Measurements from ENCODE around the gene ROR2.
"Not testable (repeated sequence)": the region's sequence is repeated elsewhere in the genome, so short reads cannot be mapped to it uniquely, and the experiment has no call there.

ROR2 gene

DNA sequence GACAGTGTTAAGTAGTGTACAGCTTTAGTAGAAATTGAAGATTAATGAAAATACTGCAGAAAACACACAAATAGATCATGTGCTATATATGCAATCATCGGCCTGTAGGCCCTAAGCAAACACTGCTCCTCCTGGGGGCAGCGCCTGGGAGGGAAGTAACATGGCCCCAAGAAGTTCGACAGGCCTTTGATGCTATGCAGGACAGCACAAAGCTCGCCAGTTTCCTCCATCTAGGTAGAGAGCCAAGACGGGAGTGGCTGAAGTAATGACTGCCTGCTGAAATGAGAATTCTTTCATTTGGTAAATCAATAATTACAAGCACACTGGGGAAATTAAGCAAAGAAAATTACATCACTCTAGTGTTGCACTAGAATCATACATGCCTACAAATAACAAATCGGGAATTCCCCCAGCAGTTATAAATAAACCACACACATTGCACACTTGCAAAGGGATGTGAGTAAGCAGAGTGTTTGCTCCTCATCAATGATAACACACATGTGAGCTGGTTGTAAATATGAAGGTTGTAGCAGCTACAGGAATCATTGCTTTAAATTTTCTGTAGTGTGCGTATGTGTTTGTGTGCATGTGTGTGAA is 306.4 kb downstream of the ROR2 start:
- no peak for DNase-seq (ENCODE audit: low read depth, low spot score)

DNA sequence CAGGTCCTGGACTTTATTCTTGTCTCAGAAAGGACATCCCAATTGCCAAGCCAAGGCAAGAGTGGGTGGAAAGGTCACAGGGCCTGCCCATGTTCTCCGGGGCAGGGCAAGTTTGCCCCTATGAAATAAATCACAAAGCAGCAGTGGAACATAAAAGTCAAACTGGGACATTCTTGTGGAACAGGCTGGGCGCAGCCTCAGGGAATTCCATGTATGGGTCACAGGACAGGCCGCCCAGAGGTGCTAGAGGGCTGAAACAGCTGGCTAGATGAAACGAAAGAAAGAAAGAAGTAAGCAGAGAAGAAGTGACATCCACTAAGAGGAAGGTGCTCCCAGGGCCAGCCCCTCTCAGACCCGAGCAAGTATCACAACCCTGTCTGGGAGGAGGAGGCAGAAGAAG is 307.3 kb downstream of the ROR2 start:
- no peak for DNase-seq (ENCODE audit: low read depth, low spot score)

DNA sequence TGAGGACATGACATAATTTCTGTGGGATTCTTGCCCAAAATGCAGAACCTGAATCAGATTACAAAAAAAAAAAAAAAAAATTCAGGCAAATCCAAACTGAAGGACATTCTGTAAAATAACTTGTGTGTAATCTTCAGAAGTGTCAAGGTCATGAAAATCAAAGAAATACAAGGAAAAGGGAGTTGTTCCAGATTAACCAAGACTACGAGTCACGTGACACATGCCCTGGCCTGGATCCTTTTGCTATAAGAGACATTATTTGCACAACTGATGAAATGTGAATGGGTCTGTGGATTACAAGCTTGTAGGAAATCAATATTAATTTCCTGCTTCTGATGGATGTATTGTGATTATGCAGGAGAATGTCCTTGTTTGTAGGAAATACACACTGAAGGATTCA is 309.6 kb downstream of the ROR2 start:
- no peak for DNase-seq (ENCODE audit: low read depth, low spot score)

DNA sequence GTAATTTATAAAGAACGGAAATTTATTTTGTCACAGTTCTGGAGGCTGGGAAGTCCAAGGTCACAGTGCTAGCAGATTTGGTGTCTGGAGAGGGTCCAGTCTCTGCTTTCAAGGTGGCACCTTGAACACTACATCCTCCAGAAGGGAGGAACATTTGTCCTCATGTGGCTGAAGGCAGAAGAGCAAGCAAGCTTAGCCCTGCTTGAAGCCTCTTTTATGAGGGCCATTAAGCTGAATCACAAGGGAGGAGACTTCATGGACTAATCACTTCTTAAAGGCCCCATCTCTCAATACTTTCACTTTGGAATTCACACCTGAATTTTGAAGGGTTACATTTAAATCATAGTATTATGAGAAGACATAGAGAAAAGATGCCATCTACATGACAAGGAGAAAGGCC is 311.0 kb downstream of the ROR2 start:
- DNase-seq (ENCODE audit: low read depth, low spot score) = no peak

DNA sequence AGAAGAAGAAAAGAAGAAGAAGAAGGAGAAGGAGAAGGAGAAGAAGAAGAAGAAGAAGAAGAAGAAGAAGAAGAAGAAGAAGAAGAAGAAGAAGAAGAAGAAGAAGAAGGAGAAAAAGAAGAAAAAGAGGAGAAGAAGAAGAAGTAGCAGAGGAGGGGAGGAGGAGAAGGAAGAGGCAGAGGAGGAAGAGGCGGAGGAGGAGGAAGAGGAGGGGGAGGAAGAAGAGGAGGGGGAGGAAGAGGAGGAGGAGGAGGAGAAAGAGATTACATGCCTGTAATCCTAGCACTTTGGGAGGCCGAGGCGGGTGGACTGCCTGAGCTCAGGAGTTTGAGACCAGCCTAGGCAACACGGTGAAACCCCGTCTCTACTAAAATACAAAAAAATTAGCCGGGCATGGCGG is 315.2 kb downstream of the ROR2 start:
- not testable (repeated sequence) for DNase-seq (ENCODE audit: low read depth, low spot score)

DNA sequence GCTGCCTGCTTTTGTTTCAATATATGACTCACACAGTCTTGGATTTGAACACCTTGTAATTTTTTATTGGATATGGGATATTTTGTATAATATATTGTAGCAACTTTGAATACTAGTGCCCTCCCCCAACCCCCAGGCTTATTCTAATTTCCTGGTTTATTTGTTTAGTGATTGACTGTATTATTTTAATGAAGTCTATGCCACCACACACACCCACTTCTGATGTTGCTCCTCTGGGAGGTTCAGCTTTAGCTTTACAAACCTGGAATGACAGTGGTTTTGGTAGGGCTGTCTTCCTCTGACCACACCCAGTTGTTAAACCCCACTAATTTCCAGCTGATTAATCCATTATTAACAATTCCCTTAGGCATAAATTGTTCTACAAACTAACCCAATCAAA is 320.3 kb downstream of the ROR2 start:
- DNase-seq (ENCODE audit: low read depth, low spot score) = no peak

DNA sequence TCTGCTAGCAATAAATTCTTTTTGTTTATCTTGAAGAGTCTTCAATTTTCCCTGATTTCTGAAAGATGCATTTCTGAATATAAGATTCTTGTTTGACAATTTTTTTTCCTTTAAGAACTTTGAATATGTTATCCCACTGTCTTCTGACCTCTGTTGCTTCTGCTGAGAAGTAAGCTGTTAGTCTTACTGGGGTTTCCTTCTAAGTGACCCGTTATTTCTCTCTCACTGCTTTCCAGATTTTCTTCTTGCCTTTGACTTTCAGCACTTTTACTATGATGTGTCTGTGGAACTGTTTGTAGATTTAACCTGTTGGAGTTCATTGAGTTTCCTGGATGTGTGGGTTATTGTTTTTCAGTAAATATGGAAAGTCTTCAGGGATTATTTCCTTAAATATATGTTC is 321.1 kb downstream of the ROR2 start:
- no peak for DNase-seq (ENCODE audit: low read depth, low spot score)

DNA sequence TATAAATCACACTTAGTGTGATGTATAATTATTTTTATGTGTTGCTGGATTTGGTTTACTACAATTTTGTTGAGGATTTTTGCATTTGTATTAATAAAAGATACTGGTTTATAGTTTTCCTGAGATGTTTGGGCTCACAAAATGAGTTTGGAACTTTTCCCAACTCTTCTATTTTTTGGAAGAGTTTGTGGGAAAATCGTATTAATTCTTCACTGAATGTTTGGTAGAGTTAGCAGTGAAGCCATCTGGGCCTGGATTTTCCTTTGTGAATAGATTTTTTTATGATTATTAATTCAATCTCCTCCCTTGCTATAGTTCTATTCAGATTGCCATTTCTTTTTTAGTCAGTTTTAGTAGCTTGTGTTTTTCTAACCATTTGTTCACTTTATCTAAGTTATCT is 324.7 kb downstream of the ROR2 start:
- no peak for DNase-seq (ENCODE audit: low read depth, low spot score)

DNA sequence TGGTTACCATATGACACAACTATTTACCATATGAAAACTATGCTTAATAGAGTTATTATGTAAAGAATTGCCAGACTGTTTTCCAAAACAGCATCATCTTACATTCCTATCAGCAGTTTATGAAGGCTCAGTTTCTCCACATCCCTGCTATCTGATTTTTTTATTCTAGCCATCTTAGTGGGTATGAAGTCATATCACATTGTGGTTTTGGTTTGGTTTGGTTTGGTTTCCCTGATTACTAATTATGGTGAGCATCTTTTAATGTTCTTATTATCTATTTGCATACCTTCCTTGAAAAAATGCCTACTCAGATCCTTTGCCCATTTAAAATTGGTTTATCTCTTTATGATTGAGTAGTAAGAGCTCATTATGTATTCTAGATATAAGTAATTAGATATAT is 327.0 kb downstream of the ROR2 start:
- no peak for DNase-seq (ENCODE audit: low read depth, low spot score)

DNA sequence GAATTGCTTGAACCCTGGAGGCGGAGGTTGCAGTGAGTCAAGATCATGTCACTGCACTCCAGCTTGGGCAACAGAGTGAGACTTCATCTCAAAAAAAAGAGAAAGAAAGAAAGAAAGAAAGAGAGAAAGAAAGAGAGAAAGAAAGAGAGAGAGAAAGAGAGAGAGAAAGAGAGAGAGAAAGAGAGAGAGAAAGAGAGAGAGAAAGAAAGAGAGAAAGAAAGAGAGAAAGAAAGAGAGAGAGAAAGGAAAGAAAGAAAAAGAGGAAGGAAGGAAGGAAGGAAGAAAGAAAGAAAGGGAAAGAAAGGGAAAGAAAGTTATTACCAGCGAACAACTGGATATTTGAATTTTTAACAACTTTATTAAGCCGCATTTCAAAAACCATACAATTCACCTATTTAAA is 327.9 kb downstream of the ROR2 start:
- DNase-seq (ENCODE audit: low read depth, low spot score) = not testable (repeated sequence)

DNA sequence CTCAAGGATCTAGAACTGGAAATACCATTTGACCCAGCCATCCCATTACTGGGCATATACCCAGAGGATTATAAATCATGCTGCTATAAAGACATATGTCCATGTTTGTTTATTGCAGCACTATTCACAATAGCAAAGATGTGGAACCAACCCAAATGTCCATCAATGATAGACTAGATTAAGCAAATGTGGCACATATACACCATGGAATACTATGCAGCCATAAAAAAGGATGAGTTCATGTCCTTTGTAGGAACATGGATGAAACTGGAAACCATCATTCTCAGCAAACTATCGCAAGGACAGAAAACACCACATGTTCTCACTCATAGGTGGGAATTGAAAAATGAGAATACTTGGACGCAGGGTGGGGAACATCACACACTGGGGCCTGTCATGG is 336.0 kb downstream of the ROR2 start:
- DNase-seq (ENCODE audit: low read depth, low spot score) = not testable (repeated sequence)

DNA sequence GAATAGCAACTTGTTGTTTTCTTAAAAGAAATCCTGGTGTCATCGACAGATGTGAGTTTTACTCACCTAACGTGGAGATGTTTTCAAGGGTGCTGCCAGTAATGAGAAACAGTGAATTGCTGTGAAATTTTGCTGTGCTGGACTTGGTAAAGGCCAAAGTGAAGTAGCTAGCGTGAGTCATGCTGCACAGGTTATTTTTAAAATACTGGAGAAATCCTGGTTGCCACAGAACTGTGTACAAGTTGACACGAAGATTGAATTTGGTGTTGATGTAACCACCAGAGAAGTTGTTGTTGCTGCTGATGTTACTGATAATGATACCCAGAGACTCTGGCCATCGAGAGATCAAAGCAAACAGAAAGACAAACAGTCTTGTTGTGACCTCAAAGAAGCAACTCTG is 338.4 kb downstream of the ROR2 start:
- DNase-seq (ENCODE audit: low read depth, low spot score) = no peak

DNA sequence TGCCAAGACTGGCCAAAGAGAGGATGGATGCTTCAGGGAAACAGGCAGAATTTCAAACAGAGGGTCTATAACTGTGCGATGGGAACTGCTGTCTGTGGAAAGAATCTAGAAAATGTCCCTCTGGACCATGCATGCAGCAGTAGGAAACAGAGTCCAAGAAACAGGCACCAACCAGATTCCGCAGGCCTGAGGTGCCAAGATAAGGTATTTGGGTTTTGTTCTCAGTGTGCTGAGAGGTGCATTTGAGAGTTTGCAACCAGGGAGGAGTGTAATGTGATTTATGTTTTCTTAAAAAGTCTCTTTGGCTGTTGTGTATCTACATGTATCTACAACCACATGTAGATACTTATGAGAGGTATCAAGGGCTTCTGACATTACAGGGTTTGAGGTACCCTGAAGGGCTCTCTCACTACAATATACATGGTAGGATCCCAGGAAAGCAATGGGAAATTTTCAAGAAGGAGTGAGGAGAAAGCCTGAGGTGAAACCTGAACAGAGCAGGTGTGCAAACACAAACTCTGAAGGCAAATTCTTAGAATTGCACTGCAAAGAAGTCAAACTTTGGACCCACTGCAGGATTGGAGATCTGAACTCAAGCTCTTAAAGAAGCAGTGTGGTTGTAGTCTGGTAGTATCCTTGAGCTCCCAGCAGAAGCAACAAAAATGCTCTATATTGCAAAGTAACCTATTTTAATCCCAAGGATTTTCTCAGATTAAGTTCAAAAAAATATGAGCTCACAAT is 343.6 kb downstream of the ROR2 start:
- no peak for DNase-seq (ENCODE audit: low read depth, low spot score)

DNA sequence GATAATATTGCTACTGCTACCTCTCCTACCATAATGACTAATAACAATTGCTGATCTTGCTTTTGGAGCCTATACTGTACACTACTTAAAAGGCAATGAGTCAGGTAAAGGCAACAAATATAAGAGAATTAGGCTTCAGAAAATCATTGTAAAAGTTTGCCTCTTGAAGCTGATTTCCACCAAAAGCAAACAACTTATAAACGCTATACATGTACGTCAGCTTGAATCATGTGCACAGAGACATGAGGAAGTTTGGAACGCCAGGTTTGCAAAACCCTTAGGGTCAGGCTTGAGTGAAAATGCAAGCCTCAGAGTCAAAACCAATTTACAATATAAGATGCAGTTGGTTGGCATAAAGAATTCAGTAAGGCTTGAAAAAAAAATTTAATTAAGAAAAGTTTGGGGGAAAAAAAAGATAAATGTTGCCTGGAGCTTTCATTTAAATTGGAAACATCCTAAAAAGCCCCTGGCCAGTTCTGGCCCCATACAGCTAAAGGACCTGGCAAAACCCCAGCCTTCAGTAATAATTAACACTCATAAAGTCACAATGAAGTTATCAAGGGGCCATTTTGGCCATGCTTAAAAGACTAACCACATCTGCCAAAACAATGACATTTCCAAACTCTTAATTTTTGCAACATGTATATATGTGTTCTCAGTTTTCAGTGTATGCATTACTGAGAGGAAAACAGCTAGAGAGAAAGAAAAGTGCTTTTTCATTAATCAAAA is 345.4 kb downstream of the ROR2 start:
- DNase-seq (ENCODE audit: low read depth, low spot score) = no peak

DNA sequence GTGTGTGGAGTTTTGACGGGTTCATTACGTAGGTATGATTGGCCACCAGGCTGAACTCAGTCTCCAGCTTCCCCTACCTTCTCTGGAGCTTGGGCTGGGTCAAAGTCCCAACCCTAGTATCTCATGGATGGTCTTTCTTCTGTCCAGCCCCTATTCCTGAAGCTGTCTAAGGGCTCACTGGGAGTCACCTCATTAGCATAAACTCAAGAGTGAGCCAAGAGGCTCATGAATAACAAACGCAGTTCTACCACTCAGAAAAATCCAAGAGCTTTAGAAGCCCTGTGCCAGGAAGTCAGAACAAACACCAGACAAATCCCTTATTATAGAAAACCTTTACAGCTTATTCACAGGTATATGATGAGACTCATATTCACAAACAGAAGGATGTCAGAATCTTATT is 346.1 kb downstream of the ROR2 start:
- DNase-seq (ENCODE audit: low read depth, low spot score) = no peak

DNA sequence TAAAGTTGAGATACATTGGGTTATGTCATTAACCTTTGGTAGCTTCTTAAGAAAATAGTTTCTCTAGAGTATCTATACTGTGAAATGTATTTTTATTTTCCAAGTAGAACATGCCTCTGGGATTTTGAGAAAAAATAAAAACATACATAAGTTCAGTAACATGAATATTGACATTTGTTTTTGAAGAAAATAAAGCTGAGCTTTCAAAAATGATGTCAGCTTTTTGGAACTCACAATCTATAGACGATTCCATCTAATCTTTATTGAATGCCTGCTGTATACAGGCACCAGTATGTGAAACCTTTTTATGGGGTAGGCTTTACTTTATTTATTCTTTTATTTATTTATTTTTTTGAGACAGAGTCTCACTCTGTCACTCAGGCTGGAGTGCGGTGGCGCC is 350.5 kb downstream of the ROR2 start:
- no peak for DNase-seq (ENCODE audit: low read depth, low spot score)

DNA sequence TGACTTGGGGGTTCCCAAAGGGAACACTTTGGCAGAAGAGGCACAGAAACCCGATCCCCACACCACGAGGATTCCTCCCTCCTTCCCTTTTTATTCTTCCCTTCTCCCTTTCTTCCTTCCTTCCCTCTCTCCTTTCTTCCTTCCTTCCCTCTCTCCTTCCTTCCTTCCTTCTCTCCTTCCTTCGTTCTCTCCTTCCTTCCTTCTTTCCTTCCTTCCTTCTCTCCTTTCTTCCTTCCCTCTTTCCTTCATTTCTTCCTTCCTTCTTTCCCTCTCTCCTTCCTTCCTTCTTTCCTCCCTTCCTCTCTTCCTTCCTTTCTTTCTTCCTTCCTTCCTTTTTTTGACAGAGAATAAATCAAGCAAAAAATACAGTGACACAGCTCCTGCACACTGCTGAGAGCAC is 358.4 kb downstream of the ROR2 start:
- DNase-seq (ENCODE audit: low read depth, low spot score) = no peak

DNA sequence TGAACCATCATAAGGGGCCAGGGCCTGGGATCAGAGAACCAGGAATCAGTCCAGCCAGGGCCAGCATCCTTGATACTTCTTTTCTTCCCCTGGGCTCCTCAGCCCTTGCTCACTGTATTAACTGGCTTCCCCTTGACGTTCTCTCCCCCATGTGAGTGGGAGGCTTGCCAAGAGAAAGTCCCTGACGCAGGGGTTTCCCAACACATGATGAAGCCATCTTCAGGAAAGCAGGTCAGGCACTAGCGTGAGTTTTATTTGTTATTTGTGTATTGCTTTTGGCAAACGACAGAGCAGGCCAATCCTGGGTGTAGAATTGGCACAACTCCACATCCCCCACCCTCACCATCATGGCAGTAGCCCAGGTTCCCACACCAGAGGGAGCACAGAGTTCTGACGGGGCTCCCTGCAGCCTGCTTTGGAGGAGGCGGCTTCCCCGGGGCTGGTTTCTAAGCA is 360.9 kb downstream of the ROR2 start:
- peak; percentile 67 for DNase-seq (ENCODE audit: low read depth, low spot score)

DNA sequence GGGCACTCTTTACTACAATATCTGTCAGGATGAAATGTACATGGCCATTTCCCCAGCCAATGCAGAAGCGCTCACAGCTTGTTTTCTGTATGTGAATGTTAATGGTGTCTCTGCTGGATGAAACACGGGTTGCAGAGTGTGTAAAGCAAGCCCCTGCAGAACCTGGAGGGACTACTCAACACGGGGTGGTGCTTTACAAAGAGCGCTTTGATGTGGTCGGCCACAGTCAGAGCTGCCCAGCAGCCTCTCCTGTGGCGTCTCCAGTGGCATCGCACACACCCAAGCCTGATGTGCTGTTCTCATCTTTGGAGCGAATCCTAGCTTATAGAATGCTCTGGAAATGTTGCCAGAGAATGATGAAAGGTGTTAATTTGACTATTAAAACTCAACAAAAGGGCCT is 363.7 kb downstream of the ROR2 start:
- DNase-seq (ENCODE audit: low read depth, low spot score) = no peak

DNA sequence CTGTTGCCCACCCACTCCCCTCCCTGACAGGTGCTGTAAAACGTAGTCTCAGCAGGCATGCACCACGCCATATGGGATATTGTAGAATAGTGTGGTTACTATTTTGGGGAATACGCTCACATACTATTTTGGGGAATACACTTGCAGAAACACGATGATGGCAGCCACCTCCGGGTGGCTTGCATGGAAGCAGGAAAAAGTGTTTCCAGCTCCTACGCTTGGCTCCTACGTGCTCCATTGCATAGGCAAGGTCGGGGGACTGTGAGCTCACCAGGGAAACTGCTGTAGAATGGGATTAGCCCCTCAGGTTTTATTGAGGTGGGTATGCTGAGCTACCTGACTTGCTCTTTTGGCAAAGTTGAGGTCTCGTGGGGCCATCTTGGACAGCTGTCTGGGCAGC is 366.1 kb downstream of the ROR2 start:
- DNase-seq (ENCODE audit: low read depth, low spot score) = no peak

DNA sequence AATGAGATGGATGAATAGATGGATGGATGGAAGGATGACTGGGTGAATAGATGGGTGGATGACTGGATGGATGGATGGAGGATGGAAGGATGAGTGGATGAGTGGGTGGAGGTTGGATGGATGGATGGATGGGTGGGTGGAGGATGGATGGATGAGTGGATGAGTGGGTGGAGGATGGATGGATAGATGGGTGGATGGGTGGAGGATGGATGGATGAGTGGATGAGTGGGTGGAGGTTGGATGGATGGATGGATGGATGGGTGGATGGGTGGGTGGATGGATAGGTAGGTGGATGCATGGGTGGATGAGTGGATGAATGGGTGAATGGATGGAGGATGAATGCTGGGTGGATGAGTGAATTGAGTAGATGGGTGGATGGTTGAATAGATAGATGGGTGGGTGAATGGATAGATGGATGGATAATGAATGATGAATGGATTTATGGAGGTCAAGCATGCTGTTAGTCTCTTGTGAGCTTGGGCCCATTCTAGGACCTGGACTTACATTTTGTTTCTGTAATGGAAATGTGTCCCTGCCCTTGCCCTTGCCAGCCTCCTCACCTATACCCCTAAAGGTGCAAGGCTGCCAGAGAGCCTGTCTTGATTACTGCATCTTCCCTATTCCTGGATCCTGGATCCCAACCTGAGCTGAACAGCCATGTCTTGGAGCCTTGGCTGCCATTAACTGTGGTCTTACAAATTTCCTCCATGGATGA is 366.7 kb downstream of the ROR2 start:
- DNase-seq (ENCODE audit: low read depth, low spot score) = no peak

DNA sequence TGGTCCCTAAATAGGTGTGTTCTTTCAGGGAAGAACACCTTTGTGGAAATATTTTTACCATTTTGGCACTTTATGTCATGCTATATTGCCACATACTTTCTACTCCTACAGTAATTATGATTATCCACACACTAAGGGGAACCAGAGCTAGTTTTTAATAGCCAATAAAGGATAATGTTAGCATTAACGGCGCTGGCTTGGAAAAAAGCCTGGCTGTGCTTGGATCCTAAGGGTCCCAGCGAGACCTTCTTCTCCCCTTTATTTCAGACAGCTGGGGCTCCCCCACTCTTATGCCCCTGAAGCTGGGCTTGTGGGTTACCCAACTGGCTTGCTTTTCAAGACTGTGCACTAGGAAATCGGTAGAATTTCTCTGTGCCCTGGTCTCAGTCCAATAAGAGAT is 367.8 kb downstream of the ROR2 start:
- DNase-seq (ENCODE audit: low read depth, low spot score) = no peak
